Fibroblast of skin of left biceps (primary cell): ENCODE data around the gene AKT3.

Experiments
- DNase-seq, 2 experiments: peaks; one replicate each; pipeline ENCODE4 v3.0.0-alpha.2; 2013; ENCODE audit warnings: low read depth in 2 of 2

The AKT3 gene

GRCh38 chr1:243489158-243489527 lies 360.9 kb downstream of the AKT3 start:
- DNase-seq = no peak

GRCh38 chr1:243488459-243489157 lies 361.4 kb downstream of the AKT3 start:
- no peak for DNase-seq

GRCh38 chr1:243487649-243488227 lies 362.3 kb downstream of the AKT3 start:
- DNase-seq = no peak

- DNase-seq = no peak
Measured at GRCh38 chr1:243487036-243487648, 362.9 kb downstream of the AKT3 start.

GRCh38 chr1:243483952-243484351 lies 366.1 kb downstream of the AKT3 start:
- no peak for DNase-seq

GRCh38 chr1:243483071-243483771 lies 366.8 kb downstream of the AKT3 start:
- no peak for DNase-seq

GRCh38 chr1:243482141-243483022 lies 367.7 kb downstream of the AKT3 start:
- no peak for DNase-seq

- DNase-seq = no peak
Measured at GRCh38 chr1:243481101-243481500, 368.9 kb downstream of the AKT3 start.

- DNase-seq = no peak
Measured at GRCh38 chr1:243477731-243478290, 372.2 kb downstream of the AKT3 start.

- DNase-seq = peak; percentile 44 to 54
Measured at GRCh38 chr1:243475966-243476365, 374.1 kb downstream of the AKT3 start.

- no peak for DNase-seq
Measured at GRCh38 chr1:243474906-243475305, 375.1 kb downstream of the AKT3 start.

- no peak for DNase-seq
Measured at GRCh38 chr1:243474136-243474881, 375.7 kb downstream of the AKT3 start.

- DNase-seq = no peak
Measured at GRCh38 chr1:243473227-243474135, 376.6 kb downstream of the AKT3 start.

GRCh38 chr1:243471754-243472745 lies 378.0 kb downstream of the AKT3 start:
- no peak for DNase-seq

- no peak for DNase-seq
Measured at GRCh38 chr1:243471026-243471685, 378.9 kb downstream of the AKT3 start.

GRCh38 chr1:243470502-243470901 lies 379.5 kb downstream of the AKT3 start:
- no peak for DNase-seq

GRCh38 chr1:243469497-243469896 lies 380.5 kb downstream of the AKT3 start:
- DNase-seq = no peak

- no peak for DNase-seq
Measured at GRCh38 chr1:243465738-243466137, 384.3 kb downstream of the AKT3 start.
